ENCODE results near the gene HOMER3. TPM values are rescaled to one million over a fixed set of nuclear protein-coding genes. Genes with fewer than 3 reads are reported as not detected.

Gene HOMER3
- total and polyA plus RNA-seq, 2 donors (not counting 1 experiment from before 2014, with no cell fraction given), result 23.7 to 70.2 TPM

GRCh38 chr19:18966307-18966706, 25.3 kb upstream of the HOMER3 start:
- peaks cover 9% of the 10 kb centered on the region for H3K4me1 ChIP-seq (ENCODE audit: control insufficient read depth, extremely low read depth, insufficient read depth, low read length)
- no peak overlapping the region for H3K4me2 ChIP-seq (ENCODE audit: extremely low read depth, insufficient read depth, low read length)
- H3K9ac ChIP-seq (ENCODE audit: insufficient read depth, low read length), result no peak overlapping the region
- no peaks in the 10 kb centered on the region for H3K79me2 ChIP-seq (ENCODE audit: control insufficient read depth, insufficient read depth, low read length)
- peaks cover 3% of the 10 kb centered on the region for H3K27me3 ChIP-seq (ENCODE audit: control insufficient read depth, insufficient read depth, low read length)
- no peak overlapping the region for H3K27ac ChIP-seq (ENCODE audit: insufficient read depth, low read length)
- DNase-seq (ENCODE audit: low read depth in 2 of 2), result no peak
- no peaks in the 10 kb centered on the region for H3K9me3 ChIP-seq (ENCODE audit: control insufficient read depth, insufficient read depth, low read depth, low read length)
- no peaks in the 10 kb centered on the region for H4K20me1 ChIP-seq (ENCODE audit: control insufficient read depth, extremely low read depth, insufficient read depth, low read length)
- no peaks in the 10 kb centered on the region for H3K36me3 ChIP-seq (ENCODE audit: control insufficient read depth, insufficient read depth, low read length)
- H3K4me3 ChIP-seq (replicated peaks in 1 of 4; ENCODE audit: control extremely low read depth in 1 of 4, insufficient read depth in 1 of 4, low read depth in 3 of 4, low read length in 4 of 4), result no peak overlapping the region
- no peak overlapping the region for H2AFZ ChIP-seq (ENCODE audit: low read length)
- TF ChIP-seq CTCF (conservative IDR thresholded peaks at IDR 0.05 in 1 of 2, IDR thresholded peaks at IDR 0.05 in 1 of 2; ENCODE audit: low read depth in 1 of 2, low read length in 2 of 2), result no peak
- TF ChIP-seq EZH2 (IDR thresholded peaks at IDR 0.05; ENCODE audit: low read length, missing control alignments), result no peak

DNA sequence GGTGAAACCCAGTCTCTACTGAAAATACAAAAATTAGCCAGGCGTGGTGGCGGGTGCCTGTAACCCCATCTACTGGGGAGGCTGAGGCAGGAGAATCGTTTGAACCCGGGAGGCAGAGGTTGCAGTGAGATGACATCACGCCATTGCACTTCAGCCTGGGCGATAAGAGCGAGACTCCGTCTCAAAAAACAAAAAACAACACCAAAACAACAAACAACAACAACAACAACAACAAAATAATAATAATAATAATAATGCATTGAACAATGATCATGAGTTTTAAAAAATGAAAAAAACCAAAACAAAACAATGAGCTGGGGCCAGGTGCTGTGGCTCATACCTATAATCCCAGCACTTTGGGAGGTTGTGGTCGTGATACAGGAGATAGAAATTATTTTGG, 23.1 kb upstream of the HOMER3 start:
- TF ChIP-seq CTCF (conservative IDR thresholded peaks at IDR 0.05 in 1 of 2, IDR thresholded peaks at IDR 0.05 in 1 of 2; ENCODE audit: low read depth in 1 of 2, low read length in 2 of 2) (no peak), EZH2 (IDR thresholded peaks at IDR 0.05; ENCODE audit: low read length, missing control alignments) (no peak)
- peaks cover 4% of the 10 kb centered on the region for H3K4me1 ChIP-seq (ENCODE audit: control insufficient read depth, extremely low read depth, insufficient read depth, low read length)
- H3K27me3 ChIP-seq (ENCODE audit: control insufficient read depth, insufficient read depth, low read length), result peaks cover 3% of the 10 kb centered on the region
- no peaks in the 10 kb centered on the region for H3K79me2 ChIP-seq (ENCODE audit: control insufficient read depth, insufficient read depth, low read length)
- no peak overlapping the region for H3K9ac ChIP-seq (ENCODE audit: insufficient read depth, low read length)
- H4K20me1 ChIP-seq (ENCODE audit: control insufficient read depth, extremely low read depth, insufficient read depth, low read length), result no peaks in the 10 kb centered on the region
- DNase-seq (ENCODE audit: low read depth in 2 of 2), result no peak
- H3K4me3 ChIP-seq (replicated peaks in 1 of 4; ENCODE audit: control extremely low read depth in 1 of 4, insufficient read depth in 1 of 4, low read depth in 3 of 4, low read length in 4 of 4), result no peak overlapping the region
- H2AFZ ChIP-seq (ENCODE audit: low read length), result no peak overlapping the region
- H3K4me2 ChIP-seq (ENCODE audit: extremely low read depth, insufficient read depth, low read length), result no peak overlapping the region
- no peak overlapping the region for H3K27ac ChIP-seq (ENCODE audit: insufficient read depth, low read length)
- no peaks in the 10 kb centered on the region for H3K36me3 ChIP-seq (ENCODE audit: control insufficient read depth, insufficient read depth, low read length)
- H3K9me3 ChIP-seq (ENCODE audit: control insufficient read depth, insufficient read depth, low read depth, low read length), result no peaks in the 10 kb centered on the region

- H3K27ac ChIP-seq (ENCODE audit: insufficient read depth, low read length), result no peak overlapping the region
- no peaks in the 10 kb centered on the region for H4K20me1 ChIP-seq (ENCODE audit: control insufficient read depth, extremely low read depth, insufficient read depth, low read length)
- no peak overlapping the region for H3K4me3 ChIP-seq (replicated peaks in 1 of 4; ENCODE audit: control extremely low read depth in 1 of 4, insufficient read depth in 1 of 4, low read depth in 3 of 4, low read length in 4 of 4)
- H2AFZ ChIP-seq (ENCODE audit: low read length), result no peak overlapping the region
- H3K9ac ChIP-seq (ENCODE audit: insufficient read depth, low read length), result no peak overlapping the region
- no peak overlapping the region for H3K4me2 ChIP-seq (ENCODE audit: extremely low read depth, insufficient read depth, low read length)
- no peaks in the 10 kb centered on the region for H3K36me3 ChIP-seq (ENCODE audit: control insufficient read depth, insufficient read depth, low read length)
- H3K4me1 ChIP-seq (ENCODE audit: control insufficient read depth, extremely low read depth, insufficient read depth, low read length), result no peaks in the 10 kb centered on the region
- H3K79me2 ChIP-seq (ENCODE audit: control insufficient read depth, insufficient read depth, low read length), result no peaks in the 10 kb centered on the region
- no peaks in the 10 kb centered on the region for H3K9me3 ChIP-seq (ENCODE audit: control insufficient read depth, insufficient read depth, low read depth, low read length)
- no peak for DNase-seq (ENCODE audit: low read depth in 2 of 2)
- peaks cover 3% of the 10 kb centered on the region for H3K27me3 ChIP-seq (ENCODE audit: control insufficient read depth, insufficient read depth, low read length)
- TF ChIP-seq EZH2 (IDR thresholded peaks at IDR 0.05; ENCODE audit: low read length, missing control alignments) (no peak), CTCF (conservative IDR thresholded peaks at IDR 0.05 in 1 of 2, IDR thresholded peaks at IDR 0.05 in 1 of 2; ENCODE audit: low read depth in 1 of 2, low read length in 2 of 2) (no peak)
Measured at GRCh38 chr19:18961767-18962620, 21.0 kb upstream of the HOMER3 start.
